ENCODE results near the gene TMEM151B.
A peak's percentile ranks its signal among the peaks of the same experiment; 100 is the strongest.

DNA sequence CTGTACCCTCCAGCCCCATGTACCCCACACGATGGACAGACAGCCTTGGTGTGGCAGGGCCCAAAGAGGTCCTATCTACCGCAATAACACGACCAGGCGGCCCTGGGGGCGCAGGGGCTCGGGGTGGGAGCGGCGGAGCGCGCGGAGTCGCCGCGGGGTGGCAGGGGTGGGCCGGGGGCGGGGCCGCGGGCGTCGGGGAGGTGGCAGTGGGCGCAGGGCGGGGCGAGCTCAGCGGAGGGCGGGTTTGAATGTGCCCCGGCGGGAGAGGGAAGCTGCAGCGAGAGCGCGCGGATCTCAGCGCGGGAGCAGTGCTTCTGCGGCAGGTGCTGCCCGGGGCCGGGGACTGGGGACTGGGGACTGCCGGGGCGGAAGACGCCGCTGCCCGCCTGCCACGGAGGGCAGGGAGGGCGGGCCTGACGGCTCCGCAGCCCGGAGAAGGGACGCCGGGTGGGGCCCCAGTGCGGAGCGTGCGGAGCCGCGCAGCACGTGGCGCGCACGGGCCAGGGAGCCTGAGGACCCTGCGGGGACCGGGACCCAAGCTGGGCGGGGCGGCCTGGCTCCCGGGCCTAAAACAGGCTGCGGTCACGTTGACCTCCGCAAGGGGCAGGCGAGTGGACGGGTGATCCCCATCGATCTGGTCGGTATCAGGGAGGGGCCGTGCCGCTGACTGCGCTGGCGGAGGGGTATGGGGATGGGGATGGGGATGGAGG is 46.8 kb upstream of the TMEM151B start, which contains the start of gene SLC29A1:
- TF ChIP-seq POLR2AphosphoS5 (IDR thresholded peaks at IDR 0.05; ENCODE audit: borderline replicate concordance, low read depth, low read length), result peak; percentile 87
- TF ChIP-seq EZH2 (IDR thresholded peaks at IDR 0.05), result no peak

Data from SK-N-MC (cell line).